H9 (cell line): Measurements from ENCODE around the gene TGFBRAP1. TPM values are rescaled to one million over a fixed set of nuclear protein-coding genes. Genes with fewer than 3 reads are reported as not detected.

ENCODE experiments used
- DNase-seq: peaks from one replicate; pipeline ENCODE4 v3.0.0-alpha.2; 2017
- H2AFZ ChIP-seq: one replicate; pipeline ENCODE4 v1.6.1; 2013; ENCODE audit warnings: mild to moderate bottlenecking, low read length, control low read depth, moderate library complexity
- H2AK5ac ChIP-seq: 2 replicates; pipeline ENCODE4 v1.6.1; 2013; ENCODE audit warnings: low read length, control low read depth, mixed read lengths; ENCODE audit not compliant: insufficient read length
- H2BK120ac ChIP-seq: one replicate; pipeline ENCODE4 v1.6.1; 2013; ENCODE audit warnings: low read depth, mild to moderate bottlenecking, low read length, control low read depth, inconsistent platforms; ENCODE audit not compliant: poor library complexity, severe bottlenecking
- H2BK12ac ChIP-seq: 2 replicates; pipeline ENCODE4 v1.6.1; 2013; ENCODE audit warnings: low read length, control low read depth, mixed read lengths, low read depth; ENCODE audit not compliant: insufficient read length
- H2BK15ac ChIP-seq: 2 replicates; pipeline ENCODE4 v1.6.1; 2013; ENCODE audit warnings: low read depth, low read length, control low read depth
- H2BK20ac ChIP-seq: one replicate; pipeline ENCODE4 v1.6.1; 2013; ENCODE audit warnings: low read depth, mild to moderate bottlenecking, low read length, control low read depth, inconsistent platforms; ENCODE audit not compliant: poor library complexity, severe bottlenecking
- H2BK5ac ChIP-seq: 2 replicates; pipeline ENCODE4 v1.6.1; 2013; ENCODE audit warnings: low read length, control low read depth, mixed read lengths; ENCODE audit not compliant: insufficient read length
- H3K14ac ChIP-seq: 2 replicates; pipeline ENCODE4 v1.6.1; 2013; ENCODE audit warnings: low read length, control low read depth; ENCODE audit not compliant: insufficient read depth
- H3K18ac ChIP-seq: 2 replicates; pipeline ENCODE4 v1.6.1; 2013; ENCODE audit warnings: low read depth, mild to moderate bottlenecking, mixed read lengths, low read length, control low read depth; ENCODE audit not compliant: insufficient read length
- H3K23ac ChIP-seq: 2 replicates; pipeline ENCODE4 v1.6.1; 2013; ENCODE audit warnings: low read length, control low read depth, mixed read lengths, low read depth; ENCODE audit not compliant: insufficient read length
- H3K23me2 ChIP-seq: 2 replicates; pipeline ENCODE4 v1.6.1; 2013; ENCODE audit warnings: low read depth, mild to moderate bottlenecking, mixed read lengths, low read length, control low read depth; ENCODE audit not compliant: insufficient read length, poor library complexity, severe bottlenecking
- H3K27ac ChIP-seq: 2 replicates; pipeline ENCODE4 v1.5.1; 2013; ENCODE audit warnings: low read length, control low read depth, mixed read lengths, low read depth; ENCODE audit not compliant: insufficient read length
- H3K27me3 ChIP-seq: 2 replicates; pipeline ENCODE4 v1.6.1; 2013; ENCODE audit warnings: low read length, control low read depth, inconsistent platforms; ENCODE audit not compliant: insufficient read depth
- H3K4ac ChIP-seq: 2 replicates; pipeline ENCODE4 v1.6.1; 2013; ENCODE audit warnings: low read depth, mild to moderate bottlenecking, control low read depth, inconsistent platforms, low read length, moderate library complexity
- H3K4me1 ChIP-seq: 2 replicates; pipeline ENCODE4 v1.6.1; 2013; ENCODE audit warnings: low read length, control low read depth, inconsistent platforms; ENCODE audit not compliant: insufficient read depth
- H3K4me2 ChIP-seq: 2 replicates; pipeline ENCODE4 v1.6.1; 2013; ENCODE audit warnings: low read length, control low read depth, mixed read lengths; ENCODE audit not compliant: insufficient read length, insufficient read depth
- H3K56ac ChIP-seq: 2 replicates; pipeline ENCODE4 v1.6.1; 2013; ENCODE audit warnings: low read depth, mild to moderate bottlenecking, mixed read lengths, low read length, control low read depth; ENCODE audit not compliant: insufficient read length
- H3K79me1 ChIP-seq: 2 replicates; pipeline ENCODE4 v1.6.1; 2013; ENCODE audit warnings: low read depth, mild to moderate bottlenecking, moderate library complexity, low read length, control low read depth, inconsistent platforms; ENCODE audit not compliant: insufficient read depth, poor library complexity, severe bottlenecking
- H3K79me2 ChIP-seq: 2 replicates; pipeline ENCODE4 v1.6.1; 2013; ENCODE audit warnings: low read length, control low read depth, inconsistent platforms; ENCODE audit not compliant: insufficient read depth
- H3K9ac ChIP-seq: 2 replicates; pipeline ENCODE4 v1.6.1; 2013; ENCODE audit warnings: low read length, control low read depth, mixed read lengths; ENCODE audit not compliant: insufficient read length; ENCODE audit errors: extremely low read depth
- H3K9me3 ChIP-seq: one replicate; pipeline ENCODE4 v1.6.1; 2013; ENCODE audit warnings: low read depth, low read length, inconsistent platforms; ENCODE audit not compliant: control insufficient read depth
- H3T11ph ChIP-seq: one replicate; pipeline ENCODE4 v1.6.1; 2013; ENCODE audit warnings: mild to moderate bottlenecking, low read length, control low read depth, inconsistent platforms
- H4K20me1 ChIP-seq: one replicate; pipeline ENCODE4 v1.6.1; 2013; ENCODE audit not compliant: control insufficient read depth, insufficient read length, insufficient read depth
- H4K5ac ChIP-seq: 2 replicates; pipeline ENCODE4 v1.6.1; 2013; ENCODE audit warnings: low read depth, mild to moderate bottlenecking, mixed read lengths, low read length, control low read depth; ENCODE audit not compliant: insufficient read length
- H4K8ac ChIP-seq: replicated peaks from 2 replicates; pipeline ENCODE4 v1.6.1; 2013; ENCODE audit warnings: low read length, control low read depth, mixed read lengths, low read depth; ENCODE audit not compliant: insufficient read length
- H4K91ac ChIP-seq: 2 replicates; pipeline ENCODE4 v1.6.1; 2013; ENCODE audit warnings: low read depth, mild to moderate bottlenecking, moderate library complexity, mixed read lengths, low read length, control low read depth; ENCODE audit not compliant: insufficient read length
- H3K27ac Mint-ChIP-seq, 3 experiments: 2 replicates in 2 of 3; 3 replicates in 1 of 3; pipeline ENCODE4 v1.8.0; 2020 to 2021; ENCODE audit warnings: mixed read lengths in 3 of 3, mild to moderate bottlenecking in 1 of 3, moderate library complexity in 1 of 3
- H3K27me3 Mint-ChIP-seq: 2 replicates; pipeline ENCODE4 v1.8.0; 2021; ENCODE audit warnings: low read depth, mild to moderate bottlenecking, moderate library complexity, mixed read lengths
- H3K36me3 Mint-ChIP-seq, 3 experiments: 2 replicates in 2 of 3; 3 replicates in 1 of 3; pipeline ENCODE4 v1.8.0; 2020 to 2021; ENCODE audit warnings: low read depth in 3 of 3, mixed read lengths in 3 of 3; ENCODE audit not compliant: insufficient read depth in 1 of 3
- H3K4me1 Mint-ChIP-seq, 2 experiments: 2 replicates each; pipeline ENCODE4 v1.8.0; 2020; ENCODE audit warnings: mixed read lengths in 2 of 2
- H3K4me3 Mint-ChIP-seq, 2 experiments: 2 replicates in 1 of 2; 3 replicates in 1 of 2; pipeline ENCODE4 v1.8.0; 2020 to 2021; ENCODE audit warnings: mild to moderate bottlenecking in 2 of 2, mixed read lengths in 2 of 2, moderate library complexity in 1 of 2
- H3K9me3 Mint-ChIP-seq, 2 experiments: 2 replicates in 1 of 2; 3 replicates in 1 of 2; pipeline ENCODE4 v1.8.0; 2020; ENCODE audit warnings: mild to moderate bottlenecking in 2 of 2, mixed read lengths in 2 of 2, moderate library complexity in 1 of 2
- CTCF ChIP-seq: fragments of 200-600 bp; sonication (generic); conservative IDR thresholded peaks from 3 replicates; pipeline ENCODE4 v1.8.0; 2021; ENCODE audit warnings: antibody characterized with exemption, mild to moderate bottlenecking
- WGBS: extraction: QIAGEN DNeasy Blood & Tissue Kit; methylation state at CpG from one replicate; pipeline ENCODE4 v1.1.7; 2013; ENCODE audit warnings: missing lambda C conversion rate, low lambda C conversion rate, mixed read lengths; ENCODE audit not compliant: insufficient read length; ENCODE audit errors: extremely low coverage; 5-methylcytosine and 5-hydroxymethylcytosine counted together
- total RNA-seq: library from RNA; stranded (reverse); gene quantifications from 2 replicates; pipeline ENCODE4 v1.2.1, GENCODE V29; 2021

Gene TGFBRAP1
- total RNA-seq, 1 experiment from 2014 or later: 23.6 TPM

GRCh38 chr2:105307962-105308361, 21.6 kb downstream of the TGFBRAP1 start:
- no peaks in the 10 kb centered on the region for H3K27me3 Mint-ChIP-seq
- no peak overlapping the region for H3K27ac ChIP-seq
- H3K9me3 ChIP-seq: no peaks in the 10 kb centered on the region
- H3K36me3 Mint-ChIP-seq: peaks cover 4 to 22% (median 12%) of the 10 kb centered on the region in 3 experiments; a peak in 6 of 7 replicates
- no peak overlapping the region for H3K4me3 Mint-ChIP-seq
- no CpG with 5 or more reads among the region's 17 CpGs for WGBS
- H3K4me1 Mint-ChIP-seq: peaks cover 15 to 16% of the 10 kb centered on the region in 2 experiments
- TF ChIP-seq CTCF: no peak
- H3K27ac Mint-ChIP-seq: peak overlapping the region in 1 of 3 experiments; percentile 37; a peak in 1 of 7 replicates
- no peaks in the 10 kb centered on the region for H3K27me3 ChIP-seq
- H3K4me2 ChIP-seq: no peak overlapping the region
- H2BK120ac ChIP-seq: no peak overlapping the region
- no peak overlapping the region for H4K91ac ChIP-seq
- H2BK5ac ChIP-seq: no peak overlapping the region
- no peak overlapping the region for H2BK20ac ChIP-seq
- H3K18ac ChIP-seq: no peak overlapping the region
- no peak for DNase-seq
- H3K4ac ChIP-seq: no peak overlapping the region
- no peak overlapping the region for H4K5ac ChIP-seq
- no peak overlapping the region for H3K23ac ChIP-seq
- no peak overlapping the region for H2BK12ac ChIP-seq
- H3K79me2 ChIP-seq: no peaks in the 10 kb centered on the region; the same call in 1 of the 2 replicates
- H3K14ac ChIP-seq: no peak overlapping the region
- no peaks in the 10 kb centered on the region for H4K20me1 ChIP-seq
- no peaks in the 10 kb centered on the region for H3K23me2 ChIP-seq
- H3K4me1 ChIP-seq: no peaks in the 10 kb centered on the region; the same call in 1 of the 2 replicates
- H3K56ac ChIP-seq: no peak overlapping the region
- H2AK5ac ChIP-seq: no peak overlapping the region
- H2AFZ ChIP-seq: no peak overlapping the region
- no peak overlapping the region for H3T11ph ChIP-seq
- H4K8ac ChIP-seq: no peak overlapping the region
- peaks cover 5% of the 10 kb centered on the region for H3K79me1 ChIP-seq
- H3K9ac ChIP-seq: no peak overlapping the region
- H3K9me3 Mint-ChIP-seq: no peaks in the 10 kb centered on the region
- H2BK15ac ChIP-seq: no peak overlapping the region
